GM18858 (cell line): ENCODE data around the gene CHST2.

ENCODE experiments used
- ATAC-seq: cut with Tn5 transposase; IDR thresholded peaks from one replicate; pipeline ENCODE4 v1.9.1; 2021; ENCODE audit not compliant: unreplicated experiment

The CHST2 gene

GRCh38 chr3:143165211-143165610 is 45.6 kb downstream of the CHST2 start:
- ATAC-seq: peak; percentile 7

GRCh38 chr3:143165612-143166285 is 46.2 kb downstream of the CHST2 start:
- ATAC-seq: peak; percentile 67

GRCh38 chr3:143166376-143166775 is 46.8 kb downstream of the CHST2 start:
- no peak for ATAC-seq

GRCh38 chr3:143167969-143168854 is 48.6 kb downstream of the CHST2 start:
- ATAC-seq: no peak

- ATAC-seq: no peak
Observed at GRCh38 chr3:143168855-143169192, 49.3 kb downstream of the CHST2 start.

GRCh38 chr3:143170074-143170473 is 50.5 kb downstream of the CHST2 start:
- ATAC-seq: no peak

- ATAC-seq: no peak
Observed at GRCh38 chr3:143170676-143171075, 51.1 kb downstream of the CHST2 start.

GRCh38 chr3:143171141-143171980 is 51.8 kb downstream of the CHST2 start:
- ATAC-seq: peak; percentile 80

GRCh38 chr3:143172062-143172794 is 52.7 kb downstream of the CHST2 start:
- no peak for ATAC-seq

GRCh38 chr3:143172795-143173145 is 53.2 kb downstream of the CHST2 start:
- ATAC-seq: no peak

GRCh38 chr3:143173242-143173641 is 53.7 kb downstream of the CHST2 start:
- ATAC-seq: no peak
